Lower leg skin (tissue), 4 donors: ENCODE measurements around the gene KIT. TPM values are rescaled to one million over a fixed set of nuclear protein-coding genes. Genes with fewer than 3 reads are reported as not detected.
A peak's percentile ranks its signal among the peaks of the same experiment; 100 is the strongest.

Experiments
- DNase-seq, 2 donors: peaks; one replicate each; pipeline ENCODE4 v3.0.0-alpha.2; 2019; ENCODE audit warnings: low spot score in 2 of 2
- H3K4me3 ChIP-seq: fragments of 200-600 bp; sonication (generic); 2 replicates; pipeline ENCODE4 v1.5.1; 2017; ENCODE audit warnings: mild to moderate bottlenecking, low read depth; ENCODE audit not compliant: poor library complexity, severe bottlenecking
- POLR2A ChIP-seq, 2 donors: fragments of 450-650 bp; IDR thresholded peaks; one replicate each; pipeline ENCODE4 v1.6.1; 2016 to 2017; ENCODE audit warnings: antibody characterized with exemption in 2 of 2, mild to moderate bottlenecking in 1 of 2, moderate library complexity in 1 of 2
- WGBS, 2 donors: methylation state at CpG; one replicate each; pipeline ENCODE4 v1.1.5; 2018; 5-methylcytosine and 5-hydroxymethylcytosine counted together
- intact Hi-C: fragments of 100-400 bp; cut with DNase I; formaldehyde crosslinking; loops from one replicate; pipeline ENCODE4 v1.15.0; 2023; ENCODE audit warnings: low total_unique reads
- total RNA-seq, 4 donors: library from RNA; depleted of rRNA; stranded (reverse); fragments of >200 nt; gene quantifications; one replicate each; pipeline ENCODE4 v1.1.0, GENCODE V29; 2016
- TF ChIP-seq, protein P1 (sequence below), 3 donors: fragments of 450-650 bp; IDR thresholded peaks; one replicate each; pipeline ENCODE4 v1.5.1; 2016; ENCODE audit warnings: antibody characterized with exemption in 3 of 3, mild to moderate bottlenecking in 3 of 3, moderate library complexity in 2 of 3

The KIT gene
- total RNA-seq, 4 donors from 2014 or later = 26.1 to 54.7 (median 36.2) TPM

DNA sequence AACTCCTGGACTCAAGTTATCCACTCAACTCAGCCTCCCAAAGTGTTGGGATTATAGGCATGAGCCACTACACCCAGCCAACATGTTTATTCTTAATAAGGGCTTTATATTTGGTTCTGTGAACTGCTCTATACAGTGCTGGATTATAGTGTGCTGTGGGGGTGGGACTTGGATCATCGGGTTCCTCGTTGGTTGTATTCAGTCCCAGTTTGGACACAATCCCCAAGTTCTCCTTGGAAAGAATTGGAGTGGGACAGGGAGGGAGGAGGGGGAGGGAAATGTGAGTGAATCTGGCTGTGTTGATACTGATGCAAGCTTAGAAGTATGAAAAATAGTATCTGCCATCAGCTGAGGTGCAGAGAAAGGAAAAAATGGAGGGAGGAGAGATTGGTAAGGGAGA lies 121.3 kb downstream of the KIT start:
- 55 to 57% methylated on average over 2 of the region's 2 CpGs for WGBS, 2 donors
- H3K4me3 ChIP-seq = no peak overlapping the region
- no peak for DNase-seq
- intact Hi-C loops = no loop called here
- TF ChIP-seq, protein P1, sequence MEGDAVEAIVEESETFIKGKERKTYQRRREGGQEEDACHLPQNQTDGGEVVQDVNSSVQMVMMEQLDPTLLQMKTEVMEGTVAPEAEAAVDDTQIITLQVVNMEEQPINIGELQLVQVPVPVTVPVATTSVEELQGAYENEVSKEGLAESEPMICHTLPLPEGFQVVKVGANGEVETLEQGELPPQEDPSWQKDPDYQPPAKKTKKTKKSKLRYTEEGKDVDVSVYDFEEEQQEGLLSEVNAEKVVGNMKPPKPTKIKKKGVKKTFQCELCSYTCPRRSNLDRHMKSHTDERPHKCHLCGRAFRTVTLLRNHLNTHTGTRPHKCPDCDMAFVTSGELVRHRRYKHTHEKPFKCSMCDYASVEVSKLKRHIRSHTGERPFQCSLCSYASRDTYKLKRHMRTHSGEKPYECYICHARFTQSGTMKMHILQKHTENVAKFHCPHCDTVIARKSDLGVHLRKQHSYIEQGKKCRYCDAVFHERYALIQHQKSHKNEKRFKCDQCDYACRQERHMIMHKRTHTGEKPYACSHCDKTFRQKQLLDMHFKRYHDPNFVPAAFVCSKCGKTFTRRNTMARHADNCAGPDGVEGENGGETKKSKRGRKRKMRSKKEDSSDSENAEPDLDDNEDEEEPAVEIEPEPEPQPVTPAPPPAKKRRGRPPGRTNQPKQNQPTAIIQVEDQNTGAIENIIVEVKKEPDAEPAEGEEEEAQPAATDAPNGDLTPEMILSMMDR (IDR thresholded peaks at IDR 0.05) = no peak
- no peak for TF ChIP-seq POLR2A (IDR thresholded peaks at IDR 0.05)

DNA sequence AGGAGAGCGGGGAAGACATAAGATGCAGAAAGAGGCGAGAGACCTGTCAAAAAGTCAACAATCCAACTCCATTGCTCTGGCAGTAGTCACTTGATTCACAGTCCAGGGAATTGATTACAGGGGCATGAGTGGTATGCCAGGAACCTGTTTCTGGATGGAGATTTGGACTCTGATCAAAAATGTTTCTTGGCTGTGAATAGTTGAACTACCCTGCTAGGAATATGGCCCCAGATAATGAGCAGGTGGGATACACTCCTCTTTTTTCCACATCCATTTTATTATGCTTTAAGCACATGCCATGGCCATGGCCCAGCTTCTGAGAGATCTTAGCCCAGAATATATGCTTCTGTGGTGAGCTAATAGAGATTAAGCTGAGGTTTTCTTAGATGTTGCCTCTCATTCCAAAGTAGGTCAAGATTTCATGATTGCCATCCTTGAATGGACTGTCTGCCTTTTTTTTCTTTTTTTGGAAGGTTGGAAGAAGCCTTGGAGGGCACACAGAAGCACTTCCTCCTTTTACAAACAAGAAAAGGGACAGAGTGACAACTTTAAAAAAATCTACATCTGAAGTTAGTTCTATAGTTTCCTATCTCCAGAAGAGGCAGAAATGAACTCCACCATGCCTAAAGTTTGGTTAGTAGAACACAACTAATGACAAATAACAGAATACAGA lies 121.9 kb downstream of the KIT start:
- no peak overlapping the region for H3K4me3 ChIP-seq
- intact Hi-C loops = no loop called here
- TF ChIP-seq, protein P1 (IDR thresholded peaks at IDR 0.05) = no peak
- no peak for TF ChIP-seq POLR2A (IDR thresholded peaks at IDR 0.05)
- DNase-seq = no peak
- WGBS, 2 donors = 93 to 97% methylated on average over 2 of the region's 2 CpGs

DNA sequence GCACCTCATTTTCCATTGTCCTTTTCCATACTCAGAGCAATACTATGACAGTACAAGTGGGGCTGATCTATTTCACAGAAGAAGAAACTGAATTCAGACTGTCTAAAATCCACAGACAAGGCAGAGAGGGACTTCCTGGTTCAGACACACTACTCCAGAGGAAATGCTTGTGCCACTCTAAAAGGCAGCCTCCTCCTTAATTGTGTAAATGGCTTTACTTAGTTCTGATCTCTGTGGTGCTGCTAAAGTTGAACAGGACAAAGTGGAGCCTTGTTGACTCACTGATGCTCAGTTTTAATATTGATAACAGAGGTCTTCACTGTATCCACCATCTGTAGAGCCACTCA lies 122.4 kb downstream of the KIT start:
- TF ChIP-seq, protein P1 (IDR thresholded peaks at IDR 0.05) = no peak
- no peak for TF ChIP-seq POLR2A (IDR thresholded peaks at IDR 0.05)
- intact Hi-C loops = no loop called here
- H3K4me3 ChIP-seq = no peak overlapping the region
- DNase-seq = no peak

- WGBS, 2 donors = 13 to 19% methylated on average over 4 of the region's 4 CpGs
- DNase-seq = peak in 1 of 2 donors; percentile 37
- intact Hi-C loops = no loop called here
- no peak for TF ChIP-seq POLR2A (IDR thresholded peaks at IDR 0.05)
- TF ChIP-seq, protein P1 (IDR thresholded peaks at IDR 0.05) = no peak
- no peak overlapping the region for H3K4me3 ChIP-seq
Observed at GRCh38 chr4:54781756-54782155, 124.0 kb downstream of the KIT start.

GRCh38 chr4:54783402-54784110 lies 125.8 kb downstream of the KIT start:
- no peak for DNase-seq
- intact Hi-C loops = no loop called here
- TF ChIP-seq, protein P1 (IDR thresholded peaks at IDR 0.05) = no peak
- no peak for TF ChIP-seq POLR2A (IDR thresholded peaks at IDR 0.05)
- WGBS, 2 donors = 86 to 95% methylated on average over 7 of the region's 7 CpGs
- H3K4me3 ChIP-seq = no peak overlapping the region
